ACHN (cell line): ENCODE data around the gene CYS1.
"Not testable (repeated sequence)": the region's sequence is repeated elsewhere in the genome, so short reads cannot be mapped to it uniquely, and the experiment has no call there.

ENCODE experiments used
- DNase-seq: peaks from one replicate; pipeline ENCODE4 v3.0.0-alpha.2; 2015
- in situ Hi-C: cut with HindIII; loops from 2 replicates; pipeline ENCODE4 v1.10.0; 2017; ENCODE audit warnings: low sequenced_read_pairs, low pct_ligation_motif_present, low pct_unique_long_range_greater_than_20kb

Gene CYS1

GRCh38 chr2:10027660-10028330 is 52.4 kb downstream of the CYS1 start:
- in situ Hi-C loops, result loop anchor here (25.0 kb wide), 1 partner anchor 215 kb away; no protein-coding TSS in a partner anchor
- DNase-seq, result no peak

DNA sequence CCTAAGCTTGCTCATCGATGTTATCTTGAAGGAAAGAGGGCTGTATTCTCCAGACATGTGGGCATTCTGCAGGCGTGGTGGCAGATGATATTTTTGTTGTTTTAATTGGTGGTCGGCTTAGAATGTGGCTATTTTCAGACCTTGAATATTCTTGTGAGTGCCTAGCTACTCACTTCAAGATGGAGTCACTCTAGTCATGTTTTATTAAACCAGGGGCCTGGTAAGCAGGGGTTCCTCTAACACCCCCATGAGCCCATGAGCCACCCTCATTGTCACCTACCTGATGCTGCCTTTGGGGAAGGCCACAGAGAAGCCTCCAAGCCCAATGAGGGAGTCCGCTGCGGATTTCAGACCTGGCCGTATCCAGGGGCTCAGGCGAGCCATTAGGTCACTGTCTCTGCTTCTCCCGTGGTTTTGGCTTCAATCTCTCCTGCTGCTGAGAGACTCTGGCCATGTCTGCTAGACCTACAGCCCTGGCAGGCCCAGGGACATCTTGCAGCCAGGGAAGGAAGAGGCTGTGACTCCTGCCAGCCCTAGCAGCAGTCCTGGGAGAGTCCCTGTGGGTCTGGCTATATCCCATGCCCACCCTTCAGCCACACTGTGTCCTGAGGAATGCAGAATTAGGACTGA is 53.2 kb downstream of the CYS1 start:
- no peak for DNase-seq
- in situ Hi-C loops, result loop anchor here (25.0 kb wide), 1 partner anchor 215 kb away; no protein-coding TSS in a partner anchor

DNA sequence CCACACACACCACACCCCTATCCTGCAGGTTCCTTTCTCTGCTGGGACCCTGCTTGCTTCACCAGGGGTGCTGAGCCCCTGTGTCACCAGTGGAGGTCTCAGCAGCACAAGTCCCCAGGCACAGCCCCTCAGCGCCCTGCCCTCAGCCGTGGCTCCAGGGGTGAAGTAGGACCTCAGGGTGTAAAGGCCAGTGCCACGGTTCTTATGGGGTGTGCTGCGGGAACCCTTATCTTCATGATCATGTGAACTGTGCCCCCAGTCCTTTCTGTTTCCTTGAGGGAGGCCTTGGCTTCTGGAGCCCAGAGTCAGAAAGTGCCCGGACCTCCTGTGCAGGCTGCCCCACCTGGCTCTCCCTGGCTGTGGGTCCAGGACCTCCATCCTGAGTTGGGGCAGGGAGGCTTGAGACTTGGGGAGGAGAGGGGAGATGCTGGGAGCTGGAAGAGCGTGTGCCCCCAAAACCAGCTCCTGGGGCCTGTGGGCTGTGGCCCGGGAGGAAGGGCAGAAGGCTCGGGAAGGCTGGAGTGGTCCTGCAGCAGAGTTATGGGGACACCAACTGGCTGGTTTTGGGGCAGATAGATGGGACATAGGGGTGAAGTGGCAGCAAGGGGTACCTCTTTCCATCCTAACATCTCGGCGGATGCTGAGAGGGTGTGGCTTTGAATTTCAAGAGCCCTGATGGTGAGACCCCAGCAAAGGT is 57.1 kb downstream of the CYS1 start:
- in situ Hi-C loops, result no loop called here
- DNase-seq, result no peak

DNA sequence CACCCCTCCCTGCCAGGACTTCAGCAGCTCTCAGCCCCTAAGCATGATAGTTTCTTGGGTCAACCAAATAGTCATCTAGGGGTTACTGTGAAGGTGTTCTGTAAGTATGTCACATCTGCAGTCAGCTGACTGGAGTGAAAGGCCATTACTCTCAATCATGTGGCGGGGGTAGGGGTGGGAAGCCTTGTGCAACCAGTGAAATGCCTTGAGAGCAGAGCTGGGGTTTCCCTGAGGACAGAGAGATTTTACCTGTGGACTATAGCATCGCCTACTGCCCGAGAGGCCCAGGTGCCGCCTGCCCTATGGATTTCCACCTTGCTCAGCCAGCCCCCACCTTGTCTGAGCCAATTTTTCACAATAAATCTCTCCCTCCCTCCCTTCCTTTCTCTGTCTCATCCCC is 57.8 kb downstream of the CYS1 start:
- in situ Hi-C loops, result no loop called here
- DNase-seq, result no peak

DNA sequence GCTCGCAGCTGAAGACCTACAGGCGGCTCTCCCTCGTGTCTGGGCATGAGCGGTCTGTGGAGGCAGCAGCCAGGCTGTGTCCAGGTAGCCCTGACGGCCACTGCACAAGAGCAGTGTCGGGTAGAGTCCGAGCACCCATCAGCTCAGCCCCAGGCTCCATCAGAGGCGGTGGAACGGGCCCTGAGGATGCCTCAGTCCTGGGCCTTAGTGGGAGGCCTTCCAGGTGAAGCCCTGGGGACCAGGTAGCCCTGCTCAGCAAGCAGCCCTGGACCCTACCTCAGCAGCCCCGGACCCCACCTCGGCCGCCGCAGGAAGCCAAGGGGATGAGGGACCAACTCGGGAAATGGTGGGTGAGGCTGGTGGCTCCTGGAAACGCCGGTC is 58.2 kb downstream of the CYS1 start:
- in situ Hi-C loops, result no loop called here
- no peak for DNase-seq

GRCh38 chr2:10019602-10020400 is 60.4 kb downstream of the CYS1 start:
- DNase-seq, result no peak
- in situ Hi-C loops, result no loop called here

DNA sequence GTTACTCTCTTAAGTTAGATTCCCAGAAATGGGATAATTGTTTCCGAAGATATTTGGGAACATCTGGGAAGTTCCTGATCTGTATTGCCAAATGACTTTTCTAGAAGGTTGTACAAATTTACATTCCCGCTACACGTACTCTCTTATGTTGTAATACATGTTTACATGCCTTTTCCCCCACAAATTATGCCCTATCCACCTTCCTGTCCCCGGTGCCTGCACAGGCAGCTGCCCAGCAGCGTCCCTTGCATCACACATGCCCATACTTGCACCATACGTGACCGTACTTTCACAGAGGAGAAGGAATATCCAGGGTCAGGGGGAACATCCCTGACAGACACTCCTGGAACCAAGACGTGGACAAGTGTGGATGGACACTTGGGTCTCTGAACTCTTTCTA is 61.0 kb downstream of the CYS1 start:
- in situ Hi-C loops, result no loop called here
- no peak for DNase-seq

DNA sequence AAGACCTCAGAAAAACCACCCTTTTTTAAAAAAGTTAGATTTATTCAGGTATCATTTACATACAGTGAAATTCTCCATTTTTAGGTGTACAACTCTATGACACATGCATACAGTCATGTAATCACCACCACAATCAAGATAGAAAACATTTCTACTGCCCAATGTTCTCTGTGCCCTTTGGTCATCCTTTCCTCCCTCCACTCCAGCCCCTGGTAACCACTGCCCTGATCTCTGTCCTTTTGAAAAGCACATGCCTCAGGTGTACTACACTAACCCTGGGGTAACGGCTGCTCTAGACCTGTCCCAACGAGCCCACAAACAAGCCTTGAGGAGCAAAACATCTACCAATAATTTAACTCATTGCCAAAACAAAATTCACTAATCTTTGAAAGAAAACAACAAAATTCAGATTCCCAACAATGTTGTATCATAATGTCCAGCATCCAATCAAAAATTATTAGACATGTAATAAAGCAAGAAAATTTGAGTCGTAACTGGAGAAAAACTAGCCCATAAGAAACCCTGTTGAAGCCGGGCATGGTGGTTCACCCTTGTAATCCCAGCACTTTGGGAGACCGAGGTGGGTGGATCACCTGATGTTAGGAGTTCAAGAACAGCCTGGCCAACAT is 62.8 kb downstream of the CYS1 start:
- DNase-seq, result no peak
- in situ Hi-C loops, result no loop called here

DNA sequence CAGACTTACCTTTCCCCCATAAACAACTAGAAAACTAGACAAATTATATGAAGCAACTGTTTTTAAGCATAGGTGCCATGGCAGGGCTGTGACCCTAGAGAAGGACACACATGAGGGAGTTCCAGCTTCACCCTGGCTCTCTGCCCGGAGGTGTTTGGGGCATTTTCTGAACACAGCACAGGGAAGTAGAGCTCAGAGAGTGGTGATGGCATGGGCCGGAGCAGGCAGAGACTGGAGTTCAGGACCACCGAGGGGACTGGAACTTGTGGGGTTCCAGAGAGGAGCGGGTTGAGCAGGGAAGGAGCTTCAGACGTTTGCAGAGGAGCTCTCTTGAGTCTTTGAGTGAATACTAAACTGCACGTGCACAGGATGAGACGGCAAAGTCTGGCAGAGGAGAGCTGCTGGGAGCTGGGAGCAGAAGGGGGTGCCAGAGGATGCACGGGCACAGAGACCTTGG is 63.4 kb downstream of the CYS1 start:
- in situ Hi-C loops, result no loop called here
- no peak for DNase-seq

DNA sequence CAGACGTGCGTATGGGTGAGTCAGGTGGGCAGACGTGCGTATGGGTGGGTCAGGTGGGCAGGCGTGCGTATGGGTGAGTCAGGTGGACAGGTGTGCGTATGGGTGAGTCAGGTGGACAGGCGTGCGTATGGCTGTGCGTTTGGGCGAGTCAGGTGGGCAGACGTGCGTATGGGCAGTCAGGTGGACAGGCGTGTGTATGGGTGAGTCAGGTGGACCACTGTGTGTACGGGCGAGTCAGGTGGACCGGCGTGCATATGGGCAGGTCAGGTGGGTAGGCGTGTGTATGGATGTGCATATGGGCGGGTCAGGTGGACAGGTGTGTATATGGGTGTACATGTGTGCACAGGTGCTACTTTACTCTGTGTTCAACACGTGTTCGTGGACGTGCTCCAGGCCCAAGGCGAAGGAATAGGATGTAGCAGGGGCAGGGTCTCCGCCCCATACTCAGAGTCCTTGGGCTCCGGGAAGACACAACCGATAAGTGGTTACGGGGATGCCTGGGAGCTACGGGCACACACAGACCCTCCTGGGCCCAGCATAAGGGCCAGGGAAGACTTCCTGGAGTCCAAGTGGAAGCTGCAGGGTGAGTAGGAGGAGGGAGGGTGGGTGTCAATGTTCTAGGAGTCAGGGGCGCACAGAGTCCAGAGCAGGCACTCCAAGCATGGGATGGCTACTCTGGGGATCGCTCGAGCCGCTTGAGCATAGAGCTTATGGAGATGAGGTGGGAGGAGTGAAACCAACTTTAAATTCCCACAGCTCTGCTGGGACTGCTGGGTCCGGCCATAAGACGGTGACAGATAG is 64.0 kb downstream of the CYS1 start:
- in situ Hi-C loops, result no loop called here
- DNase-seq, result no peak

DNA sequence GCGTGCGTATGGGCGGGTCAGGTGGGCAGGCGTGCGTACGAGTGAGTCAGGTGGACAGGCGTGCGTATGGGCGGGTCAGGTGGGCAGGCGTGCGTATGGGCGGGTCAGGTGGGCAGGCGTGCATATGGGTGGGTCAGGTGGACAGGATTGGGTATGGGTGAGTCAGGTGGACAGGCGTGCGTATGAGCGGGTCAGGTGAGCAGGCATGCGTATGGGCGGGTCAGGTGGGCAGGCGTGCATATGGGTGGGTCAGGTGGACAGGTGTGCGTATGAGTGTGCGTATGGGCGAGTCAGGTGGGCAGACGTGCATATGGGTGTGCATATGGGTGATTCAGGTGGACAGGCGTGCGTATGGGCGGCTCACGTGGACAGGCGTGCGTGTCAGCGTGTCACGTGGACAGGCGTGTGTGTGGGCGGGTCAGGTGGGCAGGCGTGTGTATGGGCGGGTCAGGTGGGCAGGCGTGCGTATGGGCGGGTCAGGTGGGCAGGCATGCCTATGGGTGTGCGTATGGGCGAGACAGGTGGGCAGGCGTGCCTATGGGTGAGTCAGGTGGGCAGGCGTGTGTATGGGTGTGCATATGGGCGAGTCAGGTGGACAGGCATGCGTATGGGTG is 64.7 kb downstream of the CYS1 start:
- in situ Hi-C loops, DNase-seq: not testable (repeated sequence)

DNA sequence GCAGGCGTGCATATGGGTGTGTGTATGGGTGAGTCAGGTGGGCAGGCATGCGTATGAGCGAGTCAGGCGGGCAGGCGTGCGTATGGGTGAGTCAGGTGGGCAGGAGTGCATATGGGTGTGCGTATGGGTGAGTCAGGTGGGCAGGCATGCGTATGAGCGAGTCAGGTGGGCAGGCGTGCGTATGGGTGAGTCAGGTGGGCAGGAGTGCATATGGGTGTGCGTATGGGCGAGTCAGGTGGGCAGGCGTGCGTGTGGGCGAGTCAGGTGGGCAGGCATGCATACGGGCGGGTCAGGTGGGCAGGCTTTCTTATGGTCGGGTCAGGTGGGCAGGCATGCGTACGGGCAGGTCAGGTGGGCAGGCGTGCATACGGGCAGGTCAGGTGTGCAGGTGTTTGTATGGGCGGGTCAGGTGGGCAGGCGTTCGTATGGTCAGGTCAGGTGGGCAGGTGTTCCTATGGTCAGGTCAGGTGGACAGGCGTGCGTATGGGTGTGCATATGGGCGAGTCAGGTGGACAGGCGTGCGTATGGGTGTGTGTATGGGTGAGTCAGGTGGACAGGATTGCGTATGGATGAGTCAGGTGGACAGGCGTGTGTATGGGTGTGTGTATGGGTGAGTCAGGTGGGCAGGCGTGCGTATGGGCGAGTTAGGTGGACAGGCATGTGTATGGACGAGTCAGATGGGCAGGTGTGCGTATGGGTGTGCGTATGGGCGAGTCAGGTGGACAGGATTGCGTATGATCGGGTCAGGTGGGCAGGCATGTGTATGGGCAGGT is 65.6 kb downstream of the CYS1 start:
- in situ Hi-C loops, result no loop called here
- DNase-seq, result no peak

GRCh38 chr2:10013651-10014417 is 66.4 kb downstream of the CYS1 start:
- in situ Hi-C loops, DNase-seq: not testable (repeated sequence)

GRCh38 chr2:10012963-10013461 is 67.2 kb downstream of the CYS1 start:
- DNase-seq, result no peak
- in situ Hi-C loops, result no loop called here

DNA sequence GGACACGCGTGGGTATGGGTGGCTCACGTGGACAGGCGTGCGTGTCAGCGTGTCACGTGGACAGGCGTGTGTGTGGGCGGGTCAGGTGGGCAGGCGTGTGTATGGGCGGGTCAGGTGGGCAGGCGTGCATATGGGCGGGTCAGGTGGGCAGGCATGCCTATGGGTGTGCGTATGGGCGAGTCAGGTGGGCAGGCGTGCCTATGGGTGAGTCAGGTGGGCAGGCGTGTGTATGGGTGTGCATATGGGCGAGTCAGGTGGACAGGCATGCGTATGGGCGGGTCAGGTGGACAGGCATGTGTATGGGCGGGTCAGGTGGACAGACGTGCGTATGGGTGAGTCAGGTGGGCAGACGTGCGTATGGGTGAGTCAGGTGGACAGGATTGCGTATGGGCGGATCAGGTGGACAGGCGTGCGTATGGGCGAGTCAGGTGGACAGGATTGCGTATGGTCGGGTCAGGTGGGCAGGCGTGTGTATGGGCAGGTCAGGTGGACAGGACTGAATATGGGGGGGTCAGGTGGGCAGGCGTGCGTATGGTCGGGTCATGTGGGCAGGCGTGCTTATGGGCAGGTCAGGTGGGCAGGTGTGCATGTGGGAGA is 67.7 kb downstream of the CYS1 start:
- in situ Hi-C loops, DNase-seq: not testable (repeated sequence)
